HepG2 (cell line): ENCODE results near the gene NALCN. TPM values are rescaled to one million over a fixed set of nuclear protein-coding genes. Genes with fewer than 3 reads are reported as not detected.

Source experiments
- ATAC-seq: fragments of 200-7000 bp; cut with Tn5 transposase; 3 replicates; pipeline ENCODE4 v1.9.1; 2020; ENCODE audit warnings: mild to moderate bottlenecking, moderate library complexity
- BruUV-seq: library from RNA; stranded (reverse); fragments of 400-500 nt; replicated peaks from 2 replicates; lab custom pipeline; 2021; lab: Mats Ljungman, UMichigan
- CTCF ChIA-PET: fragments of 300-600 bp; formaldehyde crosslinking; extraction: SDS; loops from one replicate; lab custom pipeline; 2021; ENCODE audit warnings: low total read pairs, inconsistent platforms, low intra/inter-chr PET ratio; lab: Yijun Ruan, JAX
- POLR2A ChIA-PET: fragments of 350-600 bp; sonication (Branson Sonifier 250); formaldehyde crosslinking; loops from one replicate; lab custom pipeline; 2020; ENCODE audit warnings: antibody characterized with exemption, inconsistent platforms; lab: Yijun Ruan, JAX
- DNase-seq: peaks from one replicate; pipeline ENCODE4 v3.0.0-alpha.2; 2015; ENCODE audit warnings: low spot score
- FAIRE-seq: peaks from 3 replicates; lab custom pipeline; 2011; peaks lifted over from hg19 to GRCh38; lab: Jason Lieb, UNC
- H2AFZ ChIP-seq: one replicate; pipeline ENCODE4 v1.6.1; 2011; ENCODE audit warnings: low read length, inconsistent platforms
- H3K27ac ChIP-seq: fragments of 300-600 bp; 3 replicates; pipeline ENCODE4 v1.8.0; 2011; ENCODE audit warnings: mixed run types, mild to moderate bottlenecking, mixed read lengths, low read length, inconsistent platforms; ENCODE audit not compliant: insufficient read depth; ENCODE audit errors: extremely low read length
- H3K27me3 ChIP-seq, 2 experiments: fragments of 200-600 bp in 1 of 2; 2 replicates in 1 of 2; 3 replicates in 1 of 2; pipeline versions ENCODE4 v1.6.0 to v1.8.0; 2011; ENCODE audit warnings: low read length in 2 of 2, mild to moderate bottlenecking in 2 of 2, moderate library complexity in 2 of 2, inconsistent platforms in 1 of 2; ENCODE audit not compliant: insufficient read depth in 2 of 2, control insufficient read depth in 1 of 2
- H3K36me3 ChIP-seq, 2 experiments: fragments of 200-600 bp in 1 of 2; replicated peaks in 1 of 2; 2 replicates in 1 of 2; 3 replicates in 1 of 2; pipeline versions ENCODE4 v1.5.1 to v1.8.0; 2011; ENCODE audit warnings: low read length in 2 of 2, inconsistent platforms in 1 of 2; ENCODE audit not compliant: insufficient read depth in 2 of 2, control insufficient read depth in 1 of 2
- H3K4me1 ChIP-seq: 2 replicates; pipeline ENCODE4 v1.5.1; 2012; ENCODE audit warnings: low read length, inconsistent platforms; ENCODE audit not compliant: insufficient read depth
- H3K4me2 ChIP-seq: 2 replicates; pipeline ENCODE4 v1.6.0; 2011; ENCODE audit warnings: low read depth, low read length, inconsistent platforms
- H3K4me3 ChIP-seq, 3 experiments: fragments of 200-600 bp in 1 of 3; sonication (generic), shearing (Covaris generic) in 1 of 3; replicated peaks in 1 of 3; 2 replicates each; pipeline ENCODE4 v1.5.1; 2011 to 2016; ENCODE audit warnings: low read length in 3 of 3, inconsistent platforms in 2 of 3, low read depth in 2 of 3, mild to moderate bottlenecking in 2 of 3, control low read depth in 1 of 3, mixed read lengths in 1 of 3; ENCODE audit not compliant: insufficient read depth in 1 of 3
- H3K79me2 ChIP-seq: one replicate; pipeline ENCODE4 v1.6.1; 2011; ENCODE audit warnings: low read length, inconsistent platforms; ENCODE audit not compliant: insufficient read depth
- H3K9ac ChIP-seq: 2 replicates; pipeline ENCODE4 v1.6.0; 2011; ENCODE audit warnings: mild to moderate bottlenecking, low read depth, low read length, inconsistent platforms; ENCODE audit not compliant: insufficient read depth
- H3K9me3 ChIP-seq: 2 replicates; pipeline ENCODE4 v1.5.1; 2012; ENCODE audit warnings: mild to moderate bottlenecking, low read length
- H4K20me1 ChIP-seq: 2 replicates; pipeline ENCODE4 v1.6.0; 2011; ENCODE audit warnings: inconsistent platforms, mild to moderate bottlenecking, low read length, moderate library complexity; ENCODE audit not compliant: insufficient read depth
- CAMTA2 ChIP-seq: sonication (generic); formaldehyde crosslinking; IDR thresholded peaks from 2 replicates; pipeline ENCODE4 v1.4.0; 2020; ENCODE audit warnings: mild to moderate bottlenecking, missing genetic modification reagents, borderline replicate concordance
- CEBPZ ChIP-seq: IDR thresholded peaks from 2 replicates; pipeline ENCODE4 v1.6.1; 2012; ENCODE audit warnings: low read length, improper control_type of control experiment
- GRHL1 ChIP-seq: sonication (generic); formaldehyde crosslinking; conservative IDR thresholded peaks from 2 replicates; pipeline ENCODE4 v1.8.0; 2022; ENCODE audit warnings: missing genetic modification reagents
- HMG20A ChIP-seq: IDR thresholded peaks from 2 replicates; pipeline ENCODE4 v1.6.1; 2016; ENCODE audit warnings: borderline replicate concordance
- HNRNPH1 ChIP-seq: fragments of 200-400 bp; formaldehyde crosslinking; optimal IDR thresholded peaks from 2 replicates; pipeline ENCODE3; 2017; ENCODE audit warnings: mild to moderate bottlenecking, low read depth, low read length
- IKZF4 ChIP-seq: sonication (generic); formaldehyde crosslinking; IDR thresholded peaks from 2 replicates; pipeline ENCODE4 v1.5.1; 2020; ENCODE audit warnings: borderline replicate concordance, mild to moderate bottlenecking, low read depth, missing genetic modification reagents; ENCODE audit errors: not compliant biosample characterization
- MAFF ChIP-seq: IDR thresholded peaks from 2 replicates; pipeline ENCODE4 v1.6.1; 2011; ENCODE audit warnings: low read depth, low read length, improper control_type of control experiment
- PAWR ChIP-seq: sonication (generic); formaldehyde crosslinking; IDR thresholded peaks from 2 replicates; pipeline ENCODE4 v1.4.0; 2020; ENCODE audit warnings: missing genetic modification reagents, mild to moderate bottlenecking, borderline replicate concordance
- RFX1 ChIP-seq: fragments of 450-650 bp; IDR thresholded peaks from 2 replicates; pipeline ENCODE4 v1.6.1; 2017
- YEATS4 ChIP-seq: sonication (generic); formaldehyde crosslinking; IDR thresholded peaks from 2 replicates; pipeline ENCODE4 v1.4.0; 2020; ENCODE audit warnings: missing genetic modification reagents, borderline replicate concordance
- ZNF136 ChIP-seq: sonication (generic); formaldehyde crosslinking; IDR thresholded peaks from 2 replicates; pipeline ENCODE4 v1.8.1; 2022; ENCODE audit warnings: low read depth, mild to moderate bottlenecking, moderate library complexity, missing genetic modification reagents
- ZNF235 ChIP-seq: sonication (generic); formaldehyde crosslinking; IDR thresholded peaks from 2 replicates; pipeline ENCODE4 v1.8.1; 2023; ENCODE audit warnings: mild to moderate bottlenecking, missing genetic modification reagents, borderline replicate concordance
- ZNF260 ChIP-seq: sonication (generic); formaldehyde crosslinking; IDR thresholded peaks from 2 replicates; pipeline ENCODE4 v1.4.0; 2020; ENCODE audit warnings: missing genetic modification reagents, low read depth, mild to moderate bottlenecking, borderline replicate concordance
- ZNF333 ChIP-seq: sonication (generic); formaldehyde crosslinking; IDR thresholded peaks from 2 replicates; pipeline ENCODE4 v1.4.0; 2020; ENCODE audit warnings: mild to moderate bottlenecking, missing genetic modification reagents, borderline replicate concordance
- ZNF746 ChIP-seq: sonication (generic); formaldehyde crosslinking; IDR thresholded peaks from 2 replicates; pipeline ENCODE4 v1.8.0; 2022; ENCODE audit warnings: mild to moderate bottlenecking, missing genetic modification reagents
- WGBS: methylation state at CpG from one replicate; pipeline ENCODE4 v1.1.6; 2017; ENCODE audit warnings: low lambda C conversion rate; 5-methylcytosine and 5-hydroxymethylcytosine counted together
- in situ Hi-C: cut with HindIII; loops from 2 replicates; pipeline ENCODE4 v1.10.0; 2017; ENCODE audit warnings: low pct_unique_long_range_greater_than_20kb; ENCODE audit not compliant: extremely low pct_ligation_motif_present
- intact Hi-C: fragments of 100-400 bp; cut with micrococcal nuclease; formaldehyde crosslinking; loops from one replicate; pipeline ENCODE4 v1.10.0; 2022; ENCODE audit not compliant: unreplicated experiment
- polyA plus RNA-seq, 8 experiments: library from polyadenylated mRNA; depleted of rRNA in 3 of 8; stranded (reverse) in 7 of 8; unstranded in 1 of 8; fragments of >200 nt; fragmentation: Illumina TruSeq in 4 of 8; extraction: Trizol in 4 of 8; gene quantifications; 2 replicates each; pipeline versions ENCODE4 v1.2.1 to v1.2.3, GENCODE V29; 2011 to 2016; ENCODE audit warnings: low read depth in 4 of 8, missing spikeins in 1 of 8, mixed read lengths in 1 of 8; ENCODE audit not compliant: insufficient read depth in 1 of 8
- total RNA-seq, 5 experiments: library from RNA; depleted of rRNA; stranded (reverse); fragments of >200 nt; fragmentation: Illumina TruSeq; extraction: Trizol; gene quantifications; 2 replicates each; pipeline ENCODE4 v1.2.3, GENCODE V29; 2016; ENCODE audit warnings: low read depth in 1 of 5
- TF ChIP-seq, protein P1 (sequence below): sonication (generic); formaldehyde crosslinking; conservative IDR thresholded peaks from 2 replicates; pipeline ENCODE4 v1.4.0; 2020; ENCODE audit warnings: missing genetic modification reagents

Gene NALCN
- total and polyA plus RNA-seq, 2 of the 13 experiments (the other 11 are each of a cell fraction or from before 2014, with no cell fraction given), result not detected

DNA sequence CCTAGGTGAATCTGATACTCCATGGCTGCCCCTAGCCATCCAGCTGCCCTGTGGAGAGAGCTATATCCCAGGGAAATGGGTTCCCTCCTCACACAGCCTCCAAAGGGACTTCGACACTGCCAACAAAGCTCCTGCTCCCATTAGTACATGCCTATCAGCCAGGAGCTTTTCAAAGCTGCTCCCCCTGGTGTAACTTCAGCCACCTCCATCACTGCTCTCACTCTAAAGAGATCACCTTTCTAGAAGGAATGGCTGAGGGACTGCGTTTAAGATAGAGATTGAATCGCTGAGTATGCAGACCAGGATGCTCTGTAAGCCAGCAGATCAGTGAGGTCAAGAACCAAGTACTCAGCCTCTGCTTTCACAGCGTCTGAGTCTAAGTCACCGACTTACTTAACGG lies 213.7 kb downstream of the NALCN start:
- Histone ChIP-seq H3K9ac (no peak overlapping the region), H3K27me3 (no peaks in the 10 kb centered on the region), H4K20me1 (no peaks in the 10 kb centered on the region), H3K27ac (no peak overlapping the region), H3K9me3 (no peaks in the 10 kb centered on the region), H2AFZ (no peak overlapping the region), H3K4me2 (no peak overlapping the region), H3K4me1 (no peaks in the 10 kb centered on the region), H3K36me3 (no peaks in the 10 kb centered on the region), H3K4me3 (no peak overlapping the region), H3K79me2 (no peaks in the 10 kb centered on the region)
- POLR2A ChIA-PET, result no interaction called here
- ATAC-seq (peak; percentile 83), DNase-seq (no peak), FAIRE-seq (no peak)
- CTCF ChIA-PET, result no interaction called here
- in situ Hi-C loops (no loop called here), intact Hi-C loops (no loop called here)
- WGBS, result 23% methylated on average over 6 of the region's 6 CpGs
- TF ChIP-seq CEBPZ, result no peak
- no peak for TF ChIP-seq ZNF235
- no peak for TF ChIP-seq IKZF4 (CRISPR knock-in tag)
- TF ChIP-seq YEATS4 (CRISPR knock-in tag), result no peak
- no peak for TF ChIP-seq HNRNPH1
- TF ChIP-seq, protein P1, sequence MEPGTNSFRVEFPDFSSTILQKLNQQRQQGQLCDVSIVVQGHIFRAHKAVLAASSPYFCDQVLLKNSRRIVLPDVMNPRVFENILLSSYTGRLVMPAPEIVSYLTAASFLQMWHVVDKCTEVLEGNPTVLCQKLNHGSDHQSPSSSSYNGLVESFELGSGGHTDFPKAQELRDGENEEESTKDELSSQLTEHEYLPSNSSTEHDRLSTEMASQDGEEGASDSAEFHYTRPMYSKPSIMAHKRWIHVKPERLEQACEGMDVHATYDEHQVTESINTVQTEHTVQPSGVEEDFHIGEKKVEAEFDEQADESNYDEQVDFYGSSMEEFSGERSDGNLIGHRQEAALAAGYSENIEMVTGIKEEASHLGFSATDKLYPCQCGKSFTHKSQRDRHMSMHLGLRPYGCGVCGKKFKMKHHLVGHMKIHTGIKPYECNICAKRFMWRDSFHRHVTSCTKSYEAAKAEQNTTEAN (CRISPR knock-in tag), result no peak
- no peak for TF ChIP-seq ZNF260 (CRISPR knock-in tag)
- TF ChIP-seq MAFF, result no peak
- no peak for TF ChIP-seq ZNF746
- TF ChIP-seq GRHL1 (CRISPR knock-in tag), result no peak
- TF ChIP-seq RFX1, result no peak
- TF ChIP-seq HMG20A (CRISPR knock-in tag), result no peak
- no peak for TF ChIP-seq CAMTA2 (CRISPR knock-in tag)
- TF ChIP-seq PAWR (CRISPR knock-in tag), result no peak
- TF ChIP-seq ZNF333 (CRISPR knock-in tag), result no peak
- no peak for TF ChIP-seq ZNF136 (CRISPR knock-in tag)
- no TSS peak for BruUV-seq
